Measurements from ENCODE around the gene CXorf51B.
"Not testable (repeated sequence)": the region's sequence is repeated elsewhere in the genome, so short reads cannot be mapped to it uniquely, and the experiment has no call there.

Gene CXorf51B

GRCh38 chrX:146809471-146809870 lies at the start of gene CXorf51B:
CXorf51B (plus strand) TSS chrX:146809771; CDS start chrX:146809792, 21 bp downstream.
- not testable (repeated sequence) for H3K9me3 ChIP-seq (ENCODE audit: insufficient read depth, low read length); H3K27me3 ChIP-seq (ENCODE audit: low read length); H3K4me2 ChIP-seq (ENCODE audit: low read depth, low read length, poor library complexity, severe bottlenecking); H3K79me2 ChIP-seq (ENCODE audit: insufficient read depth, low read length); H3K4me3 ChIP-seq (ENCODE audit: insufficient read depth, low read length, poor library complexity, severe bottlenecking); H3K27ac ChIP-seq (ENCODE audit: low read depth, low read length); H3K9ac ChIP-seq (ENCODE audit: low read length); H3K36me3 ChIP-seq (ENCODE audit: low read length); H3K9me2 ChIP-seq (replicated peaks; ENCODE audit: insufficient read depth, low read length); H3F3A ChIP-seq (ENCODE audit: insufficient read depth); H2AFZ ChIP-seq (ENCODE audit: low read depth, low read length, severe bottlenecking); H4K20me1 ChIP-seq (ENCODE audit: low read depth, low read length)

GRCh38 chrX:146814644-146815043 lies 5.1 kb downstream of the CXorf51B start, which contains the start of gene CXorf51A:
CXorf51A (minus strand) TSS chrX:146814744; CDS start chrX:146814723, 21 bp downstream.
- H3K9ac ChIP-seq (ENCODE audit: low read length); H3K9me2 ChIP-seq (replicated peaks; ENCODE audit: insufficient read depth, low read length); H4K20me1 ChIP-seq (ENCODE audit: low read depth, low read length); H3K4me2 ChIP-seq (ENCODE audit: low read depth, low read length, poor library complexity, severe bottlenecking); H3K27ac ChIP-seq (ENCODE audit: low read depth, low read length); H3F3A ChIP-seq (ENCODE audit: insufficient read depth); H3K36me3 ChIP-seq (ENCODE audit: low read length); H3K4me3 ChIP-seq (ENCODE audit: insufficient read depth, low read length, poor library complexity, severe bottlenecking); H2AFZ ChIP-seq (ENCODE audit: low read depth, low read length, severe bottlenecking); H3K27me3 ChIP-seq (ENCODE audit: low read length); H3K79me2 ChIP-seq (ENCODE audit: insufficient read depth, low read length); H3K9me3 ChIP-seq (ENCODE audit: insufficient read depth, low read length): not testable (repeated sequence)

GRCh38 chrX:146831994-146832393 lies 22.4 kb downstream of the CXorf51B start:
- Histone ChIP-seq H3K27me3 (ENCODE audit: low read length) (no peaks in the 10 kb centered on the region), H3K4me2 (ENCODE audit: low read depth, low read length, poor library complexity, severe bottlenecking) (no peak overlapping the region), H3K4me3 (ENCODE audit: insufficient read depth, low read length, poor library complexity, severe bottlenecking) (no peak overlapping the region), H3K36me3 (ENCODE audit: low read length) (no peaks in the 10 kb centered on the region), H3K27ac (ENCODE audit: low read depth, low read length) (no peak overlapping the region), H3K9me3 (ENCODE audit: insufficient read depth, low read length) (no peaks in the 10 kb centered on the region), H4K20me1 (ENCODE audit: low read depth, low read length) (no peaks in the 10 kb centered on the region), H3K79me2 (ENCODE audit: insufficient read depth, low read length) (no peaks in the 10 kb centered on the region), H3F3A (ENCODE audit: insufficient read depth) (no peaks in the 10 kb centered on the region), H2AFZ (ENCODE audit: low read depth, low read length, severe bottlenecking) (no peak overlapping the region), H3K9ac (ENCODE audit: low read length) (no peak overlapping the region), H3K9me2 (replicated peaks; ENCODE audit: insufficient read depth, low read length) (no peaks in the 10 kb centered on the region)
- TF ChIP-seq CTCF (IDR thresholded peaks at IDR 0.05; ENCODE audit: insufficient read depth, low read length, poor library complexity, severe bottlenecking): no peak
- no peak for TF ChIP-seq EZH2phosphoT487 (conservative IDR thresholded peaks at IDR 0.05; ENCODE audit: low read length)

- H3K27ac ChIP-seq (ENCODE audit: low read depth, low read length): no peak overlapping the region
- no peaks in the 10 kb centered on the region for H3K27me3 ChIP-seq (ENCODE audit: low read length)
- H3K79me2 ChIP-seq (ENCODE audit: insufficient read depth, low read length): no peaks in the 10 kb centered on the region
- no peaks in the 10 kb centered on the region for H4K20me1 ChIP-seq (ENCODE audit: low read depth, low read length)
- H3K9me2 ChIP-seq (replicated peaks; ENCODE audit: insufficient read depth, low read length): no peaks in the 10 kb centered on the region
- TF ChIP-seq CTCF (IDR thresholded peaks at IDR 0.05; ENCODE audit: insufficient read depth, low read length, poor library complexity, severe bottlenecking) (no peak), EZH2phosphoT487 (conservative IDR thresholded peaks at IDR 0.05; ENCODE audit: low read length) (no peak)
- no peaks in the 10 kb centered on the region for H3K36me3 ChIP-seq (ENCODE audit: low read length)
- H3K9me3 ChIP-seq (ENCODE audit: insufficient read depth, low read length): no peaks in the 10 kb centered on the region
- H3K4me3 ChIP-seq (ENCODE audit: insufficient read depth, low read length, poor library complexity, severe bottlenecking): no peak overlapping the region
- no peaks in the 10 kb centered on the region for H3F3A ChIP-seq (ENCODE audit: insufficient read depth)
- H3K9ac ChIP-seq (ENCODE audit: low read length): no peak overlapping the region
- no peak overlapping the region for H3K4me2 ChIP-seq (ENCODE audit: low read depth, low read length, poor library complexity, severe bottlenecking)
- H2AFZ ChIP-seq (ENCODE audit: low read depth, low read length, severe bottlenecking): no peak overlapping the region
These were observed 44.7 kb downstream of the CXorf51B start for GRCh38 chrX:146854281-146854680.

Measured in SU-DHL-6 (cell line).